Stimulated activated memory B cell treated with anti-CD40 and anti-IgM and Interleukin-4, amounts not matched to agents 10 μg/mL and 1 μg/mL and 100 μg/mL, for 72 hours (primary cell): ENCODE data around the gene MEX3A.
"Not testable (repeated sequence)": the region's sequence is repeated elsewhere in the genome, so short reads cannot be mapped to it uniquely, and the experiment has no call there.

Experiments
- ATAC-seq: fragments of 150-1000 bp; cut with Tn5 transposase; 2 replicates; pipeline ENCODE4 v1.10.0; 2021
- H3K27ac Mint-ChIP-seq: one replicate; pipeline ENCODE4 v1.8.0; 2022; ENCODE audit warnings: mild to moderate bottlenecking, mixed read lengths
- H3K27me3 Mint-ChIP-seq: one replicate; pipeline ENCODE4 v1.8.0; 2022; ENCODE audit warnings: mixed read lengths
- H3K36me3 Mint-ChIP-seq: one replicate; pipeline ENCODE4 v1.8.0; 2022; ENCODE audit warnings: mixed read lengths
- H3K4me1 Mint-ChIP-seq: one replicate; pipeline ENCODE4 v1.8.0; 2022; ENCODE audit warnings: mixed read lengths
- H3K4me3 Mint-ChIP-seq: one replicate; pipeline ENCODE4 v1.8.0; 2022; ENCODE audit warnings: mild to moderate bottlenecking, moderate library complexity, mixed read lengths
- H3K9me3 Mint-ChIP-seq: one replicate; pipeline ENCODE4 v1.8.0; 2022; ENCODE audit warnings: mixed read lengths

MEX3A gene

GRCh38 chr1:156122086-156122485 lies 39.8 kb upstream of the MEX3A start:
- no peak overlapping the region for H3K4me3 Mint-ChIP-seq
- H3K9me3 Mint-ChIP-seq, result no peaks in the 10 kb centered on the region
- no peak for ATAC-seq
- peak overlapping the region; percentile 63 for H3K27ac Mint-ChIP-seq
- peaks cover 29% of the 10 kb centered on the region for H3K36me3 Mint-ChIP-seq
- peaks cover 76% of the 10 kb centered on the region for H3K4me1 Mint-ChIP-seq
- no peaks in the 10 kb centered on the region for H3K27me3 Mint-ChIP-seq

GRCh38 chr1:156121457-156121856 lies 39.2 kb upstream of the MEX3A start:
- Mint-ChIP-seq H3K9me3 (no peaks in the 10 kb centered on the region), H3K27me3 (peaks cover 4% of the 10 kb centered on the region), H3K27ac (no peak overlapping the region), H3K36me3 (peaks cover 31% of the 10 kb centered on the region), H3K4me3 (no peak overlapping the region), H3K4me1 (peaks cover 73% of the 10 kb centered on the region)
- no peak for ATAC-seq

- H3K27ac Mint-ChIP-seq, H3K27me3 Mint-ChIP-seq, ATAC-seq, H3K4me3 Mint-ChIP-seq, H3K9me3 Mint-ChIP-seq: not testable (repeated sequence)
- Mint-ChIP-seq H3K4me1 (peaks cover 73% of the 10 kb centered on the region), H3K36me3 (peaks cover 34% of the 10 kb centered on the region)
Observed at GRCh38 chr1:156121005-156121404, 38.7 kb upstream of the MEX3A start.

- Mint-ChIP-seq H3K4me3 (peak overlapping the region; percentile 52), H3K27me3 (peaks cover 9% of the 10 kb centered on the region), H3K36me3 (peaks cover 36% of the 10 kb centered on the region), H3K4me1 (peaks cover 74% of the 10 kb centered on the region), H3K27ac (no peak overlapping the region), H3K9me3 (no peaks in the 10 kb centered on the region)
- no peak for ATAC-seq
Observed at GRCh38 chr1:156120318-156120717, 38.1 kb upstream of the MEX3A start.

- Mint-ChIP-seq H3K36me3 (peaks cover 42% of the 10 kb centered on the region), H3K4me3 (peak overlapping the region; percentile 52), H3K4me1 (peaks cover 74% of the 10 kb centered on the region), H3K27ac (no peak overlapping the region), H3K27me3 (peaks cover 9% of the 10 kb centered on the region), H3K9me3 (no peaks in the 10 kb centered on the region)
- peak; percentile 84 for ATAC-seq
Observed at GRCh38 chr1:156119503-156120209, 37.4 kb upstream of the MEX3A start.

GRCh38 chr1:156118177-156118868 lies 36.1 kb upstream of the MEX3A start:
- Mint-ChIP-seq H3K27ac (no peak overlapping the region), H3K4me3 (peak overlapping the region; percentile 65), H3K4me1 (peaks cover 73% of the 10 kb centered on the region), H3K27me3 (peaks cover 9% of the 10 kb centered on the region), H3K9me3 (no peaks in the 10 kb centered on the region), H3K36me3 (peaks cover 42% of the 10 kb centered on the region)
- no peak for ATAC-seq

GRCh38 chr1:156117414-156118176 lies 35.3 kb upstream of the MEX3A start:
- ATAC-seq, result no peak
- peaks cover 9% of the 10 kb centered on the region for H3K27me3 Mint-ChIP-seq
- peak overlapping the region; percentile 59 for H3K4me3 Mint-ChIP-seq
- no peaks in the 10 kb centered on the region for H3K9me3 Mint-ChIP-seq
- H3K4me1 Mint-ChIP-seq, result peaks cover 73% of the 10 kb centered on the region
- H3K27ac Mint-ChIP-seq, result no peak overlapping the region
- H3K36me3 Mint-ChIP-seq, result peaks cover 41% of the 10 kb centered on the region

- H3K4me3 Mint-ChIP-seq, result peak overlapping the region; percentile 98
- H3K36me3 Mint-ChIP-seq, result peaks cover 36% of the 10 kb centered on the region
- H3K27me3 Mint-ChIP-seq, H3K9me3 Mint-ChIP-seq, ATAC-seq: not testable (repeated sequence)
- H3K27ac Mint-ChIP-seq, result peak overlapping the region; percentile 95
- peaks cover 73% of the 10 kb centered on the region for H3K4me1 Mint-ChIP-seq
Observed at GRCh38 chr1:156116731-156117130, 34.5 kb upstream of the MEX3A start.

GRCh38 chr1:156115514-156116374 lies 33.5 kb upstream of the MEX3A start:
- Mint-ChIP-seq H3K9me3 (no peaks in the 10 kb centered on the region), H3K27ac (peak overlapping the region; percentile 95), H3K4me3 (peak overlapping the region; percentile 98), H3K36me3 (peaks cover 36% of the 10 kb centered on the region), H3K4me1 (peaks cover 78% of the 10 kb centered on the region), H3K27me3 (peaks cover 9% of the 10 kb centered on the region)
- no peak for ATAC-seq

GRCh38 chr1:156114919-156115513 lies 32.8 kb upstream of the MEX3A start:
- peak overlapping the region; percentile 98 for H3K4me3 Mint-ChIP-seq
- H3K4me1 Mint-ChIP-seq, result peaks cover 75% of the 10 kb centered on the region
- no peaks in the 10 kb centered on the region for H3K9me3 Mint-ChIP-seq
- H3K36me3 Mint-ChIP-seq, result peaks cover 30% of the 10 kb centered on the region
- peak; percentile 18 for ATAC-seq
- peak overlapping the region; percentile 95 for H3K27ac Mint-ChIP-seq
- H3K27me3 Mint-ChIP-seq, result peaks cover 9% of the 10 kb centered on the region

- H3K27me3 Mint-ChIP-seq, result peaks cover 9% of the 10 kb centered on the region
- peak; percentile 90 for ATAC-seq
- peaks cover 26% of the 10 kb centered on the region for H3K36me3 Mint-ChIP-seq
- H3K4me1 Mint-ChIP-seq, result peaks cover 72% of the 10 kb centered on the region
- peak within 1 kb of the TSS; percentile 98 for H3K4me3 Mint-ChIP-seq
- H3K27ac Mint-ChIP-seq, result peak within 1 kb of the TSS; percentile 95
- H3K9me3 Mint-ChIP-seq, result no peaks in the 10 kb centered on the region
Observed at GRCh38 chr1:156114101-156114918, 32.0 kb upstream of the MEX3A start, which contains the start of gene LMNA. LMNA (plus strand) TSS chr1:156114711; CDS start chr1:156114919, 208 bp downstream.

- Mint-ChIP-seq H3K27ac (peak overlapping the region; percentile 95), H3K4me1 (peaks cover 71% of the 10 kb centered on the region), H3K27me3 (peaks cover 9% of the 10 kb centered on the region), H3K36me3 (peaks cover 21% of the 10 kb centered on the region), H3K9me3 (no peaks in the 10 kb centered on the region), H3K4me3 (no peak overlapping the region)
- no peak for ATAC-seq
Observed at GRCh38 chr1:156113282-156113950, 31.2 kb upstream of the MEX3A start.
